Stimulated activated CD4-positive, alpha-beta T cell treated with anti-CD3 and anti-CD28 coated beads, Interleukin-1b, Interleukin-23, amount 100 ng/mL, for 48 hours (primary cell): ENCODE measurements around the gene ALDH9A1.
A peak's percentile ranks its signal among the peaks of the same experiment; 100 is the strongest.
"Not testable (repeated sequence)": the region's sequence is repeated elsewhere in the genome, so short reads cannot be mapped to it uniquely, and the experiment has no call there.

ENCODE experiments used
- DNase-seq: peaks from one replicate; pipeline ENCODE4 v3.0.0-alpha.2; 2020

ALDH9A1 gene

GRCh38 chr1:165697881-165698760 is at the start of gene ALDH9A1:
ALDH9A1 (minus strand) TSS chr1:165698562; CDS start chr1:165698558, 4 bp downstream.
- peak; percentile 89 for DNase-seq

- DNase-seq = no peak
Observed at GRCh38 chr1:165747632-165748447, 49.5 kb upstream of the ALDH9A1 start.

GRCh38 chr1:165744913-165745312 is 46.6 kb upstream of the ALDH9A1 start:
- not testable (repeated sequence) for DNase-seq

- DNase-seq = no peak
Observed at GRCh38 chr1:165742194-165742593, 43.8 kb upstream of the ALDH9A1 start.

- DNase-seq = no peak
Observed at GRCh38 chr1:165738794-165739193, 40.4 kb upstream of the ALDH9A1 start.

- DNase-seq = no peak
Observed at GRCh38 chr1:165737196-165737595, 38.8 kb upstream of the ALDH9A1 start.

- no peak for DNase-seq
Observed at GRCh38 chr1:165734906-165735305, 36.5 kb upstream of the ALDH9A1 start.

- no peak for DNase-seq
Observed at GRCh38 chr1:165726841-165727240, 28.5 kb upstream of the ALDH9A1 start.

GRCh38 chr1:165726169-165726568 is 27.8 kb upstream of the ALDH9A1 start:
- no peak for DNase-seq

GRCh38 chr1:165717918-165718515 is 19.7 kb upstream of the ALDH9A1 start:
- peak; percentile 10 for DNase-seq

- not testable (repeated sequence) for DNase-seq
Observed at GRCh38 chr1:165716265-165717051, 18.1 kb upstream of the ALDH9A1 start.

GRCh38 chr1:165712764-165713163 is 14.4 kb upstream of the ALDH9A1 start:
- no peak for DNase-seq

GRCh38 chr1:165707984-165708706 is 9.8 kb upstream of the ALDH9A1 start:
- DNase-seq = no peak

GRCh38 chr1:165703648-165704047 is 5.3 kb upstream of the ALDH9A1 start:
- DNase-seq = no peak

- not testable (repeated sequence) for DNase-seq
Observed at GRCh38 chr1:165701922-165702321, 3.6 kb upstream of the ALDH9A1 start.

- no peak for DNase-seq
Observed at GRCh38 chr1:165699577-165699976, 1.2 kb upstream of the ALDH9A1 start.

- no peak for DNase-seq
Observed at GRCh38 chr1:165698761-165699052, 345 bp upstream of the ALDH9A1 start.

- no peak for DNase-seq
Observed at GRCh38 chr1:165697491-165697880, 876 bp downstream of the ALDH9A1 start.

- no peak for DNase-seq
Observed at GRCh38 chr1:165696625-165697100, 1.7 kb downstream of the ALDH9A1 start.

GRCh38 chr1:165695031-165695430 is 3.3 kb downstream of the ALDH9A1 start:
- DNase-seq = no peak

- no peak for DNase-seq
Observed at GRCh38 chr1:165688046-165688445, 10.3 kb downstream of the ALDH9A1 start.

- DNase-seq = no peak
Observed at GRCh38 chr1:165686971-165687433, 11.4 kb downstream of the ALDH9A1 start.
